ENCODE measurements around the gene TBXA2R. TPM values are rescaled to one million over a fixed set of nuclear protein-coding genes. Genes with fewer than 3 reads are reported as not detected.

The TBXA2R gene
- polyA plus RNA-seq, 1 donor (not counting 4 experiments of a cell fraction or from before 2014, with no cell fraction given): not detected

GRCh38 chr19:3545669-3546034 lies 61.0 kb downstream of the TBXA2R start:
- H3K4me2 ChIP-seq (ENCODE audit: control insufficient read depth, extremely low read depth, insufficient read depth, low read depth, low read length): peak overlapping the region; percentile 30
- no peak overlapping the region for H3K4me3 ChIP-seq (ENCODE audit: control insufficient read depth in 2 of 3, extremely low read depth in 1 of 3, insufficient read depth in 2 of 3, low read depth in 1 of 3, low read length in 3 of 3)
- H3K27ac ChIP-seq (ENCODE audit: control insufficient read depth, insufficient read depth, low read length): no peak overlapping the region
- no peak overlapping the region for H2AFZ ChIP-seq (ENCODE audit: control insufficient read depth, low read length)
- H4K20me1 ChIP-seq (ENCODE audit: control insufficient read depth, extremely low read depth, insufficient read depth, low read length): peaks cover 4% of the 10 kb centered on the region
- dilution Hi-C loops (cut with MboI; ENCODE audit: extremely low pct_ligation_motif_present, low sequenced_read_pairs): no loop called here
- no peaks in the 10 kb centered on the region for H3K79me2 ChIP-seq (ENCODE audit: control insufficient read depth, insufficient read depth, low read length)
- H3K36me3 ChIP-seq (ENCODE audit: control insufficient read depth in 2 of 2, extremely low read depth in 1 of 2, insufficient read depth in 2 of 2, low read length in 2 of 2): peaks cover 9 to 21% of the 10 kb centered on the region in 2 experiments
- DNase-seq (ENCODE audit: low read depth, low spot score) (no peak), FAIRE-seq (no peak)
- H3K9ac ChIP-seq (ENCODE audit: control insufficient read depth, extremely low read depth, insufficient read depth, low read length): no peak overlapping the region
- TF ChIP-seq EZH2 (IDR thresholded peaks at IDR 0.05; ENCODE audit: low read length): no peak
- TF ChIP-seq, protein P1, sequence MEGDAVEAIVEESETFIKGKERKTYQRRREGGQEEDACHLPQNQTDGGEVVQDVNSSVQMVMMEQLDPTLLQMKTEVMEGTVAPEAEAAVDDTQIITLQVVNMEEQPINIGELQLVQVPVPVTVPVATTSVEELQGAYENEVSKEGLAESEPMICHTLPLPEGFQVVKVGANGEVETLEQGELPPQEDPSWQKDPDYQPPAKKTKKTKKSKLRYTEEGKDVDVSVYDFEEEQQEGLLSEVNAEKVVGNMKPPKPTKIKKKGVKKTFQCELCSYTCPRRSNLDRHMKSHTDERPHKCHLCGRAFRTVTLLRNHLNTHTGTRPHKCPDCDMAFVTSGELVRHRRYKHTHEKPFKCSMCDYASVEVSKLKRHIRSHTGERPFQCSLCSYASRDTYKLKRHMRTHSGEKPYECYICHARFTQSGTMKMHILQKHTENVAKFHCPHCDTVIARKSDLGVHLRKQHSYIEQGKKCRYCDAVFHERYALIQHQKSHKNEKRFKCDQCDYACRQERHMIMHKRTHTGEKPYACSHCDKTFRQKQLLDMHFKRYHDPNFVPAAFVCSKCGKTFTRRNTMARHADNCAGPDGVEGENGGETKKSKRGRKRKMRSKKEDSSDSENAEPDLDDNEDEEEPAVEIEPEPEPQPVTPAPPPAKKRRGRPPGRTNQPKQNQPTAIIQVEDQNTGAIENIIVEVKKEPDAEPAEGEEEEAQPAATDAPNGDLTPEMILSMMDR (optimal IDR thresholded peaks at IDR 0.05 in 1 of 3, IDR thresholded peaks at IDR 0.05 in 1 of 3, conservative IDR thresholded peaks at IDR 0.05 in 1 of 3; ENCODE audit: extremely low read depth in 1 of 3, insufficient read depth in 2 of 3, low read length in 3 of 3): no peak
- H3K9me1 ChIP-seq (ENCODE audit: control insufficient read depth, extremely low read depth, insufficient read depth, low read length): no peaks in the 10 kb centered on the region
- H3K27me3 ChIP-seq (ENCODE audit: control insufficient read depth, extremely low read depth, insufficient read depth, low read length): no peaks in the 10 kb centered on the region
- no peaks in the 10 kb centered on the region for H3K9me3 ChIP-seq (ENCODE audit: control insufficient read depth, low read depth, low read length)
- peaks cover 9% of the 10 kb centered on the region for H3K4me1 ChIP-seq (ENCODE audit: control insufficient read depth, extremely low read depth, insufficient read depth, low read length)

- FAIRE-seq (peak; percentile 56), DNase-seq (ENCODE audit: low read depth, low spot score) (peak; percentile 67)
- dilution Hi-C loops (cut with MboI; ENCODE audit: extremely low pct_ligation_motif_present, low sequenced_read_pairs): no loop called here
- peaks cover 9 to 19% of the 10 kb centered on the region in 2 experiments for H3K36me3 ChIP-seq (ENCODE audit: control insufficient read depth in 2 of 2, extremely low read depth in 1 of 2, insufficient read depth in 2 of 2, low read length in 2 of 2)
- H3K4me1 ChIP-seq (ENCODE audit: control insufficient read depth, extremely low read depth, insufficient read depth, low read length): peaks cover 9% of the 10 kb centered on the region
- H3K27ac ChIP-seq (ENCODE audit: control insufficient read depth, insufficient read depth, low read length): no peak overlapping the region
- peak overlapping the region; percentile 30 for H3K4me2 ChIP-seq (ENCODE audit: control insufficient read depth, extremely low read depth, insufficient read depth, low read depth, low read length)
- H4K20me1 ChIP-seq (ENCODE audit: control insufficient read depth, extremely low read depth, insufficient read depth, low read length): peaks cover 4% of the 10 kb centered on the region
- no peak overlapping the region for H3K9ac ChIP-seq (ENCODE audit: control insufficient read depth, extremely low read depth, insufficient read depth, low read length)
- H3K4me3 ChIP-seq (ENCODE audit: control insufficient read depth in 2 of 3, extremely low read depth in 1 of 3, insufficient read depth in 2 of 3, low read depth in 1 of 3, low read length in 3 of 3): no peak overlapping the region
- TF ChIP-seq, protein P1 (optimal IDR thresholded peaks at IDR 0.05 in 1 of 3, IDR thresholded peaks at IDR 0.05 in 1 of 3, conservative IDR thresholded peaks at IDR 0.05 in 1 of 3; ENCODE audit: extremely low read depth in 1 of 3, insufficient read depth in 2 of 3, low read length in 3 of 3): peak; percentile 85 to 99 (median 90)
- TF ChIP-seq EZH2 (IDR thresholded peaks at IDR 0.05; ENCODE audit: low read length): no peak
- no peaks in the 10 kb centered on the region for H3K9me3 ChIP-seq (ENCODE audit: control insufficient read depth, low read depth, low read length)
- no peak overlapping the region for H2AFZ ChIP-seq (ENCODE audit: control insufficient read depth, low read length)
- H3K79me2 ChIP-seq (ENCODE audit: control insufficient read depth, insufficient read depth, low read length): no peaks in the 10 kb centered on the region
- no peaks in the 10 kb centered on the region for H3K9me1 ChIP-seq (ENCODE audit: control insufficient read depth, extremely low read depth, insufficient read depth, low read length)
- no peaks in the 10 kb centered on the region for H3K27me3 ChIP-seq (ENCODE audit: control insufficient read depth, extremely low read depth, insufficient read depth, low read length)
Observed at GRCh38 chr19:3544742-3545668, 61.7 kb downstream of the TBXA2R start.

Small RNA genes lying within 50 kb of the gene (small RNA-seq; reads per million reads assigned to genes)
- gene AC005786.1 (ENCODE audit: insufficient read length in 3 of 3, low read depth in 3 of 3, low replicate concordance in 1 of 3): 0 reads per million in 3 experiments

Other genes with a start within 250 kb of the TBXA2R start
- 1.8 to 7.6 TPM (median 2.4 TPM) in 3 replicates for gene NFIC, start 240.3 kb downstream of the TBXA2R start, polyA plus RNA-seq
- gene SMIM24, start 126.3 kb downstream of the TBXA2R start, polyA plus RNA-seq: not detected in 3 replicates
- gene SMIM44, start 123.4 kb downstream of the TBXA2R start, polyA plus RNA-seq: not detected in 3 replicates
- 4.2 to 7.4 TPM (median 6.2 TPM) in 3 replicates for gene DOHH, start 106.2 kb downstream of the TBXA2R start, polyA plus RNA-seq
- gene FZR1, start 100.6 kb downstream of the TBXA2R start, polyA plus RNA-seq: 23.3 to 28.1 TPM (median 26.3 TPM) in 3 replicates
- not detected in 3 replicates for gene TEKTIP1, start 67.7 kb downstream of the TBXA2R start, polyA plus RNA-seq
- 30.0 to 44.7 TPM (median 34.8 TPM) in 3 replicates for gene MFSD12, start 49.3 kb downstream of the TBXA2R start, polyA plus RNA-seq
- 27.9 to 38.3 TPM (median 27.9 TPM) in 3 replicates for gene HMG20B, start 33.9 kb downstream of the TBXA2R start, polyA plus RNA-seq
- gene GIPC3, start 21.4 kb downstream of the TBXA2R start, polyA plus RNA-seq: not detected in 3 replicates
- 10.8 to 15.0 TPM (median 11.1 TPM) in 3 replicates for gene CACTIN, start 19.9 kb upstream of the TBXA2R start, polyA plus RNA-seq
- gene PIP5K1C, start 93.6 kb upstream of the TBXA2R start, polyA plus RNA-seq: 3.6 to 8.2 TPM (median 3.8 TPM) in 3 replicates
- 0.02 to 0.08 TPM in 2 of 3 replicates, not detected in the other for gene TJP3, start 101.5 kb upstream of the TBXA2R start, polyA plus RNA-seq
- gene APBA3, start 154.8 kb upstream of the TBXA2R start, polyA plus RNA-seq: 5.6 to 14.0 TPM (median 6.7 TPM) in 3 replicates
- 27.0 to 35.6 TPM (median 30.0 TPM) in 3 replicates for gene MRPL54, start 155.8 kb upstream of the TBXA2R start, polyA plus RNA-seq
- not detected in 3 replicates for gene RAX2, start 165.4 kb upstream of the TBXA2R start, polyA plus RNA-seq
- 0.05 to 0.27 TPM (median 0.16 TPM) in 3 replicates for gene MATK, start 179.5 kb upstream of the TBXA2R start, polyA plus RNA-seq

Measured in keratinocyte (primary cell).